K562 (cell line): ENCODE results near the gene SLC25A21. TPM values are rescaled to one million over a fixed set of nuclear protein-coding genes. Genes with fewer than 3 reads are reported as not detected.

Source experiments
- GTF2E2 ChIP-seq: fragments of 200-800 bp; sonication (Bioruptor generic); IDR thresholded peaks from 2 replicates; pipeline ENCODE4 v1.6.1; 2016; ENCODE audit warnings: missing genetic modification characterization, missing compliant biosample characterization
- JUN ChIP-seq, 2 experiments: sonication (generic) in 1 of 2; formaldehyde crosslinking in 1 of 2; IDR thresholded peaks; 2 replicates each; pipeline versions ENCODE4 v1.6.1 to v1.8.0; 2012 to 2022; ENCODE audit warnings: borderline replicate concordance in 2 of 2, mild to moderate bottlenecking in 2 of 2, improper control_type of control experiment in 1 of 2, low read depth in 1 of 2, low read length in 1 of 2, missing genetic modification reagents in 1 of 2
- MTA2 ChIP-seq: fragments of 450-650 bp; IDR thresholded peaks from 2 replicates; pipeline ENCODE4 v1.6.1; 2016; ENCODE audit warnings: low read depth
- MYBL2 ChIP-seq, 2 experiments: fragments of 450-650 bp in 1 of 2; sonication (generic) in 1 of 2; formaldehyde crosslinking in 1 of 2; IDR thresholded peaks; 2 replicates each; pipeline versions ENCODE4 v1.6.1 to v1.8.1; 2017 to 2022; ENCODE audit warnings: borderline replicate concordance in 1 of 2, inconsistent platforms in 1 of 2, low read depth in 1 of 2, mild to moderate bottlenecking in 1 of 2, missing genetic modification reagents in 1 of 2, moderate library complexity in 1 of 2
- PCBP1 ChIP-seq: fragments of 200-400 bp; formaldehyde crosslinking; IDR thresholded peaks from 2 replicates; pipeline ENCODE4 v1.6.1; 2018; ENCODE audit warnings: mild to moderate bottlenecking, low read depth, low read length; ENCODE audit not compliant: poor library complexity, severe bottlenecking
- RAD21 ChIP-seq, 2 experiments: fragments of 250-450 bp in 1 of 2; fragments of 450-650 bp in 1 of 2; sonication (Bioruptor Pico) in 1 of 2; formaldehyde crosslinking in 1 of 2; IDR thresholded peaks in 1 of 2; conservative IDR thresholded peaks in 1 of 2; 2 replicates each; pipeline versions ENCODE4 v1.4.0 to v1.8.0; 2020 to 2022; ENCODE audit warnings: mild to moderate bottlenecking in 2 of 2, moderate library complexity in 1 of 2
- RERE ChIP-seq: sonication (generic); formaldehyde crosslinking; IDR thresholded peaks from 2 replicates; pipeline ENCODE4 v1.8.0; 2023; ENCODE audit warnings: missing genetic modification reagents, mild to moderate bottlenecking, borderline replicate concordance
- RFX7 ChIP-seq: fragments of 250-450 bp; sonication (Bioruptor Pico); IDR thresholded peaks from 2 replicates; pipeline ENCODE4 v1.5.1; 2021; ENCODE audit warnings: mild to moderate bottlenecking
- TAF9B ChIP-seq: fragments of 450-650 bp; IDR thresholded peaks from 2 replicates; pipeline ENCODE4 v1.6.1; 2018; ENCODE audit warnings: mild to moderate bottlenecking; ENCODE audit not compliant: partially characterized antibody
- TRIM28 ChIP-seq: fragments of 450-650 bp; IDR thresholded peaks from 2 replicates; pipeline ENCODE4 v1.6.1; 2017
- ZNF347 ChIP-seq: fragments of 450-650 bp; formaldehyde crosslinking; IDR thresholded peaks from 2 replicates; pipeline ENCODE4 v1.4.0; 2020; ENCODE audit warnings: low read depth, mild to moderate bottlenecking, moderate library complexity
- ZNF57 ChIP-seq: fragments of 450-650 bp; formaldehyde crosslinking; IDR thresholded peaks from 2 replicates; pipeline ENCODE4 v1.4.0; 2020; ENCODE audit warnings: mild to moderate bottlenecking, moderate library complexity
- polyA plus RNA-seq, 8 experiments: library from polyadenylated mRNA; depleted of rRNA in 4 of 8; stranded (reverse) in 5 of 8; unstranded in 3 of 8; fragments of >200 nt; fragmentation: Nextera tagmentation in 2 of 8; fragmentation: Illumina TruSeq in 1 of 8; extraction: Ambion mirVana in 2 of 8; extraction: Trizol in 1 of 8; gene quantifications; 2 replicates each; pipeline versions ENCODE4 v1.2.1 to v1.2.3, GENCODE V29; 2011 to 2014; ENCODE audit warnings: inconsistent platforms in 1 of 8, missing spikeins in 1 of 8
- total RNA-seq, 7 experiments: library from RNA; depleted of rRNA in 6 of 7; stranded (reverse); fragments of >200 nt in 6 of 7; fragmentation: Illumina TruSeq in 2 of 7; extraction: Trizol in 2 of 7; gene quantifications; 2 replicates each; pipeline versions ENCODE4 v1.2.1 to v1.2.3, GENCODE V29; 2011 to 2021; ENCODE audit warnings: low replicate concordance in 1 of 7

The SLC25A21 gene
- total and polyA plus RNA-seq, 9 of the 15 experiments (the other 6 are each of a cell fraction or from before 2014, with no cell fraction given), result 15.2 to 46.7 (median 28.7) TPM

- TF ChIP-seq RERE (CRISPR knock-in tag) (no peak), PCBP1 (peak; percentile 49), MYBL2 (IDR thresholded peaks at IDR 0.05; ENCODE audit: low read depth) (no peak), MYBL2 (CRISPR knock-in tag; IDR thresholded peaks at IDR 0.05; ENCODE audit: borderline replicate concordance) (no peak), TAF9B (no peak), GTF2E2 (no peak), RFX7 (CRISPR knock-in tag) (no peak), TRIM28 (no peak), ZNF347 (CRISPR knock-in tag) (no peak), ZNF57 (CRISPR knock-in tag) (no peak), JUN (IDR thresholded peaks at IDR 0.05; ENCODE audit: borderline replicate concordance, low read depth, low read length) (no peak), JUN (CRISPR knock-in tag; IDR thresholded peaks at IDR 0.05; ENCODE audit: borderline replicate concordance) (no peak), RAD21 (CRISPR knock-in tag; conservative IDR thresholded peaks at IDR 0.05 in 1 of 2, IDR thresholded peaks at IDR 0.05 in 1 of 2) (peak; percentile 72 to 78), MTA2 (0 out of 2 replicates have a peak, but pooled peaks have one; percentile 16)
Measured at GRCh38 chr14:37197421-37198272, 25.2 kb upstream of the SLC25A21 start, which contains the start of gene MIPOL1 (continued).
